HG02798 (cell line): ENCODE measurements around the gene OTUB1.

ENCODE experiments used
- ATAC-seq: cut with Tn5 transposase; IDR thresholded peaks from one replicate; pipeline ENCODE4 v1.9.1; 2021; ENCODE audit warnings: mild to moderate bottlenecking; ENCODE audit not compliant: unreplicated experiment, poor library complexity

Gene OTUB1

GRCh38 chr11:64020976-64021756 is 34.9 kb downstream of the OTUB1 start:
- ATAC-seq = no peak

- ATAC-seq = no peak
These were observed 35.5 kb downstream of the OTUB1 start for GRCh38 chr11:64021757-64022093.

GRCh38 chr11:64022125-64022784 is 36.0 kb downstream of the OTUB1 start:
- no peak for ATAC-seq

GRCh38 chr11:64023712-64024710 is 37.8 kb downstream of the OTUB1 start:
- no peak for ATAC-seq

DNA sequence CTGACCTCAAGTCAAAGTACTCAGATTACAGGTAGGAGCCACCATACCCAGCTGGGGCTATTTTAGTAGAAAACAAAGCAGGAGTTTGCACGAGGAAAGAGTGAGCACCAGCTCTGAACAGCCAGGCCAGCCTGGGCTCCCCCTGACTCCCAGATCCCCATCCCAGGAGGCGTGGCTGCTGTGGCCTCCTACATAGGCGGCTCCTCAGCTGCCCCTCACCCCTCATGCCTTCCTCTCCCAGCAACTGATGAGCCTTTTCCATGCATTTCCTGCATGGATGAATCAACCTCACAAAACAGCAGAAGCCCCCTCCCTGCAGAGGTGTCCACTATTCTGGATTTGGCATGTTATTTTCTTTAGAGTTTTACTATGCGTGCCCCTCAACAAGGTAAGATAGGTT is 39.0 kb downstream of the OTUB1 start:
- ATAC-seq = no peak

GRCh38 chr11:64026575-64027205 is 40.5 kb downstream of the OTUB1 start:
- ATAC-seq = no peak

DNA sequence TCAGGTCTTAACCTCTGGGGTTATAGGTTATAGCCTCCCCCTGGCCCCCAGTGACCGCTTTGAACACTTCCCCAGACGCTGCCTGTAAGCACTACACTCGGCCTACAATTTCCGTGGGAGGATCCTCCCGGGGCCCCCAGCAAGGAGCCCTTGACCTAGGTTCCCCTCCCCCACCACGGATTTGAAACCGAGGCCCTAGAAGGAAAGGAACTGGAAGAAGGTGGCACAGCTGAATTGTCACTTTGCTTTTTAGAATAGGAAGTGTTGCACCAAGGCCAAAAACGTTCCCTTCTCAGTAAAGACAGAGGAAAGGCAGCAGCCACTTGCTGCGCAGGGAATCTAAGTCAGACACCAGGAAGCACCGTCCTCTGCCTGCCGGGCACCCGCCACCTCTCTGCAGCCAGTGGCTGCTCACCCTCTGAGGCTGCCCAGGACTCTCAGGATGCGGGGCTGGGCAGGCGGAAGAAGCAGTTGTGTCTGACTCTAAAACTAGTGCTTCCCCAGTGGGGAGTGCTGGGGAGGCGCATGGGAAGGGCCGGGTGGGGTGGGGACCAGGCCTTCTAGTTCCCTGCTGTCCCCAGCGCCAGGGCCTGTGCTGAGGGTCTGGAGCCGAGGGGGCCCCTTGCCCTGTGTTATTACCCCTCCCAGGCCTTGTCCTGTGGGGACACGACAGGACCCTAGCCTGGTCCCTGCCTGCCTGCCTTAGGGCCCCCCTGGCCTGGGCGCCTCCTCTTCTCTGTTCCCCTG is 41.6 kb downstream of the OTUB1 start:
- ATAC-seq = no peak

DNA sequence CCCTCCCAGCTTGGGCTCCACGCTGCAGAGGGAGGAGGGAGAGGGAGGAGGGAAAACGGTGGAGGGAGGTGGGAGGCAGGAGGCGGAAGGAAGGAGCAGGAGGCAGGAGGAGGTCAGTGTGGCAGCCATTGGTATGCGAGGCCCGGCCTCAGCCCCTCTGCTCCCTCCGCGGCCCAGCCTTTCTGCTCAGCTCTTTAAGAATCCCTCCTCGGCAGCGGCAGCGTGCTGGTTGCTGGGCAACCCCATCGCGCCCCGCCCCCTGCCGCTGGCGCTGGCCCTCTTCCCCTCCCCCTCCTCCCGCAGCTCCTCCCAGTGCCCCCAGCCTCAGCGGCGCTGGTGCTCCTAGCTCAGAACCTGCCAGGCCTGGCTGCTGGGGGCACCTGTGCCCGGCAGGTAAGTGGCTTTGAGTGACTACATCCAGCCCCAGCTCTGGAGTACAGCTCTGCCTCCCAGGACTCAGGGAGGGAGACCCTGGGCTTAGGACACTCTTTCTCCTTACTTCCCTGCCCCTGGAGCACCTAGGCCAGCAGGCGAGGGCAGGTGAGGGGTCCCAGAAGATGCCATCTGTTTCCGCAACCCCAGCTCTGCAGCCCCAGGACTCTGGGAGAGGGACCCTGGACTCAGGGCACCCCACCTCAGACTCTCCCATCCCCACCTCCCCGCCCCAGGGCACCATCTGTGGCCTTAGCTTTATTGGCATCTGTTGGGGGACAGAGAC is 42.3 kb downstream of the OTUB1 start:
- ATAC-seq = no peak

GRCh38 chr11:64029773-64030172 is 43.5 kb downstream of the OTUB1 start:
- no peak for ATAC-seq

DNA sequence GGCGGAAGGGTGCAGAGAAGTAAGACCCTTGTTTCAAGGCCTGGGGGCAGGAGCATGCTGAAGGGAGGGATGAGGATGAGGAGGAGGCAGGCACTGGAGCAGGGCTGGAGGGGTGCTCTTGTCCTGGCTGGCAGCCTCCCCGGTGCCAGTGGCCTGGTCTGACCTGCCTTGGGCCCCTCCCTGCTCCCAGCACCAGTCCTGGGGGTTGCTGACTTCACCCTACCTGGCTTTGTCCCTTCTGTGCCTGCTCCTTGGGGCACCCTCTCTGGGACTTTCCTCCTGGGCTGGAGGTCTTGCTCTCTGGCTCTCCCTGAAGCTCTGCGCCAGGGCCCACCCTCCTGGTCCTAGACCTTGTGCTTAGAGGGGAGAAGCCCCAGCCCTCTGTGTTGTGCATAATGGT is 44.8 kb downstream of the OTUB1 start:
- ATAC-seq = no peak

- ATAC-seq = no peak
These were observed 45.8 kb downstream of the OTUB1 start for GRCh38 chr11:64032050-64032449.

GRCh38 chr11:64034411-64034811 is 48.2 kb downstream of the OTUB1 start:
- ATAC-seq = no peak

- ATAC-seq = no peak
These were observed 48.9 kb downstream of the OTUB1 start for GRCh38 chr11:64035081-64035524.

DNA sequence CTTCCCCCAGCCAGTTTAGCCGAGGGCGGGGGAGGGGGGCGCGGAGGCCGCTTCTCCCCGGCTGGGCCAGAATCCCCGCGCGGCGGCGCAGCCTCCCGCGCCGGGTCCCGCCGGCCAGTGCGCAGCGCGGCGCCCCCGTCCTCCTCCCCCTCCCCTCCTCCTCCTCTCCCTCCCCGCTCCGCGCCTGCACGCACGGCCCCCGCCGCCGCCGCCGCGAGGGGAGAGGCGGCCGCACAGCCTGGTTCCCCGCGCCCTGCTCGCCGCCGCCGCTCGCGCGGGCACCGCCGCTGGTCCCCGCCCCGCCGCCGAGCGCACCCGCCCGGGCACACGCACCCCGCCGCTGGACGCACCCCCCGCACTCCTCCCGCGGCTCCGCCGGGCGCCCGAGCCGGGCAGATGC is 49.3 kb downstream of the OTUB1 start, which contains the start of gene FLRT1:
FLRT1 (plus strand) TSS at position 356 of the 400 bp plus-strand sequence. CDS start 80,337 bp downstream, outside the sequence.
- ATAC-seq = no peak

GRCh38 chr11:64036087-64037026 is 50.1 kb downstream of the OTUB1 start:
- ATAC-seq = no peak

GRCh38 chr11:64037027-64037634 is 50.9 kb downstream of the OTUB1 start:
- ATAC-seq = no peak

DNA sequence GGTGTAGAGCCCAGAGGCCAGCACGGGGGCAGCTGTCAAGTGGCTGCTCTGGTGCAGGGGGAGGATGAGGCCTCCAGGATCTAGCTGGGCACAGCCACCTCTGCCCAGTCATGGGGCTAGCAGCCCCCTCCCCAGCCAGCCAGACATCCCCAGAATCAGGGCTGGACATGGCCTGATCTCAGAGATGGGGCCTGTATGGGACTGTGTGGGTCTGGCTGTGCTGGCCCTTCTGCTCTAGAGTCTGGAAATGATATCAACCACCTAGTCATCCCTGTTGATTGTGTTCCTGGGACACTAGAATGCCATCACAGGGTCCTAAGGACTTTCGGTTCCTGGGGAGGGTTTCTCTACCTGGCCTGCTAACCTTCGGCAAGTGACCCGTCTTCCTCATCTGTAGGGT is 52.3 kb downstream of the OTUB1 start:
- ATAC-seq = no peak
